Right ventricle myocardium inferior (tissue), 1 donor: ENCODE data around the gene TGFB2. TPM values are rescaled to one million over a fixed set of nuclear protein-coding genes. Genes with fewer than 3 reads are reported as not detected.

Source experiments
- ATAC-seq: fragments of 200-7000 bp; cut with Tn5 transposase; one replicate; pipeline ENCODE4 v1.9.1; 2020; ENCODE audit warnings: mild to moderate bottlenecking, moderate library complexity
- DNase-seq: peaks from one replicate; pipeline ENCODE4 v3.0.0; 2021; ENCODE audit errors: missing footprints
- intact Hi-C: fragments of 100-400 bp; cut with DNase I; formaldehyde crosslinking; loops from one replicate; pipeline ENCODE4 v1.11.0; 2022
- total RNA-seq: library from RNA; stranded (reverse); fragmentation: NEBNext Ultra II Directional; extraction: Animal tissue kit (Norgen Biotek cat#: 25700); gene quantifications from one replicate; pipeline ENCODE4 v1.2.1, GENCODE V29; 2021
- donor health status: DM: no; HTN: yes; CAD: no; lungs with severe emphysema.

Gene TGFB2
- total RNA-seq, 1 donor from 2014 or later: 1.6 TPM

- ATAC-seq (no peak), DNase-seq (no peak)
- intact Hi-C loops: loop anchor here (10.0 kb wide), 1 partner anchor 708 kb away; the partner anchor contains the start of gene LYPLAL1
These were observed 121.3 kb downstream of the TGFB2 start for GRCh38 chr1:218466341-218467010.

- no peak for ATAC-seq
- no peak for DNase-seq
- intact Hi-C loops: loop anchor here (10.0 kb wide), 1 partner anchor 707 kb away; the partner anchor contains the start of gene LYPLAL1
These were observed 122.3 kb downstream of the TGFB2 start for GRCh38 chr1:218467101-218468072.

- no peak for ATAC-seq
- intact Hi-C loops: loop anchor here (10.0 kb wide), 1 partner anchor 706 kb away; the partner anchor contains the start of gene LYPLAL1
- no peak for DNase-seq
These were observed 123.6 kb downstream of the TGFB2 start for GRCh38 chr1:218468711-218469110.

GRCh38 chr1:218472885-218473284 lies 127.7 kb downstream of the TGFB2 start:
- intact Hi-C loops: no loop called here
- ATAC-seq (no peak), DNase-seq (no peak)

DNA sequence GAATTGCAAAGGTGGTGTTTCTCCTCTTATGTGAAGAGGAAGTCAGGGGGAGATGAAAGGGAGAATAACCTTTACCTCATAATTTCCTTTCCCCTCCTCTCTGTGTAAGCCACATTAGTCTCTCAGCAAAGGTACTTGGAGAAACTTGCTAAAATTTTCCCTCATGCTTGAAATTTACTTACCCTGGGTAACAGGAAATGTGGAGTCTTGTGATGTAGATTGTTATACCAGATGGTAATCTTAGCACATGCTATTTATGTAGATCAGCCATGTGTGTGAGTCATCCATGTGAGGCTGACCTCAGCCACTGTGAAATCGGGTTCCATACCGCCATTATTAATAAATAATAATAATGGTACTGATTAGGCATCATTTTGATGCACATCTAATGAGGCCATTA lies 128.4 kb downstream of the TGFB2 start:
- DNase-seq: no peak
- intact Hi-C loops: no loop called here
- no peak for ATAC-seq

- DNase-seq (no peak), ATAC-seq (peak; percentile 37)
- intact Hi-C loops: no loop called here
These were observed 129.0 kb downstream of the TGFB2 start for GRCh38 chr1:218474128-218474527.

GRCh38 chr1:218475275-218475674 lies 130.1 kb downstream of the TGFB2 start:
- intact Hi-C loops: no loop called here
- no peak for ATAC-seq
- DNase-seq: no peak

- intact Hi-C loops: no loop called here
- DNase-seq: no peak
- no peak for ATAC-seq
These were observed 130.6 kb downstream of the TGFB2 start for GRCh38 chr1:218475699-218476098.

DNA sequence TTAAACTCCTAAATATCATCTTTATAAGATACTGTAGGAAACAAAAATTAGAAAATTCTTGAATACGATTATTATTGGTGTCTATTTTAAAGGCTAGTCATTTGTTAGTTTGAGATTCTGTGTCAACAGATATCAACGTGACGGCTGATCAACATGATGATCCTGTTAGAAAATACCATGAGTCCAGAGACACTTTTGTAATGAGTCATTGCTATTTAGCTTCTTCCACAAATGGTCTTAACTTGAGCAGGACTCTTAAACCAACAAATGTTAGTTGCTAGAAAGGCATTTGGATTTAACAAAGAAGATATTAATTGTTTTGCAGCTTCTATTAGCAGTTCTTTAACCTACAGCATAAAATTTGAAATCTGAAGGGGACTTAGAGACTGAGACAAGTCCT lies 131.2 kb downstream of the TGFB2 start:
- no peak for DNase-seq
- intact Hi-C loops: no loop called here

GRCh38 chr1:218478336-218478735 lies 133.2 kb downstream of the TGFB2 start:
- intact Hi-C loops: no loop called here
- no peak for DNase-seq
- no peak for ATAC-seq

More for the DNA sequence above, 131.2 kb downstream of the TGFB2 start:
- no peak for ATAC-seq

DNA sequence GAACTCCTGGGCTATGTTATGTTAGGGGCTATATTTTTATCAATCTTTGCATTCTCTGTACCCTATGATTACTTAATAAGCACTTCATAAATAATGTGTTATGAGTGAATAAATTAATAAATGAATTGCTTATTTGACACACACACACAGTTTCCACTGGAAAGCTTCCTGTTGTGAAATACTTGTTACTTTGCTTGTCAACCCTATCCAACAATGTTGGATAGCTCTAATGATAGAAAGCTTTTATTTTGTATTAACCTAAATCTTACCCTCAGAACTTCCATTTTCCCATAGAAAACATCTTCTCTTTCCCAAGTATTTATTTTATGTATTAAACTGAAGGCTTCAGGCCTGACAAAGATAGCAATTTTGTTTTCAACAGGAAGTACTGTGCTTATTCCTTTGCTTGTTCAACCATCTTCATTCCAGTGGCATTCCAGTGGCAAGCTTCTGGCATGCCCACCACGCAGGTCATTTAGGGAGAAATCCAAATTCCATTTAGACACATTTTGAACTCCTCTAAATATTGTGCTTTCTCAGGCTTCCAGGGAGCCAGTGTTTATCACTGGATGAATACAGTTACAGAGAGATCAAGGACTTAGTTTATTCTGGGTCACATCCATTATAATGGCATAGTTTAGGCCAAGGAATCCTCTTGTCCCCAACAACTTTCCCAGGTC lies 134.4 kb downstream of the TGFB2 start:
- DNase-seq: no peak
- ATAC-seq: no peak
- intact Hi-C loops: no loop called here

DNA sequence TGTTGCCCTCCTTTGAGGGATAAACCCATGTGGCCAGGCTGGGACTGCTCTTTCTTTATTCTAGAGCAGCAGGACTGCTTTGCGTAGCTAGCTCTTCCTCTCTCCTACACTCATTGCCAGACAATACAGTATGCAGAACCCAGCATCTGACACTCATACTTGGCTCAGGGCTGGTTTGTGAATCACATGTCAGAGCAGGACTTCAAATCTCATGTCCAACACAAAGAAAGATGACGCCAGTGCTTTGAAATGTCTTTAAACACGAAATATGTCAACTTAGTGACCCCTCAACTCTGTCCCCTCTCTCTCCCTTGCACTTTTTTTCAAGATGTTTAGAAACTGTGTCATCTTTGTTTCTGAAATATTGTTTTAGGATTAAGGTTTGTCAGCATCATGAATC lies 135.0 kb downstream of the TGFB2 start:
- intact Hi-C loops: no loop called here
- ATAC-seq (peak; percentile 74), DNase-seq (no peak)

- ATAC-seq (no peak), DNase-seq (no peak)
- intact Hi-C loops: no loop called here
These were observed 135.5 kb downstream of the TGFB2 start for GRCh38 chr1:218480588-218481099.

- intact Hi-C loops: no loop called here
- no peak for ATAC-seq
- DNase-seq: no peak
These were observed 136.1 kb downstream of the TGFB2 start for GRCh38 chr1:218481116-218481775.

DNA sequence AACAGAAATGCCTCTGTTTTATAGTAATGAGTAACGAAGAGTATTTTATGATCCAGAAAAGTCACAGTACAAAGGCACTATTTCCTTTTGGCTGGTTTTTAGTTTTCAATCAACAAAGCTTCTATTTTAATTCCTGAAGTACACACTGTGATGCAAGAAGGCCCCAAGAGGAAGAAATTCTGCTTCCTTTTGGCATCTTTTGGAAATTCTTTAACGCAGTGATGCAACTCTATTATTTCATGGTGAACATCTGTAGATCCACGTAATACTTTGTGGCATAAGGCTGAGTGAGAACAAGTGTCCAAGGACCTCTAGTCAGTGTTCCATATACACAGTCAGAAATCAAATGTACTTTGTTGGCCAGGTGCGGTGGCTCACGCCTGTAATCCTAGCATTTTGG lies 137.5 kb downstream of the TGFB2 start:
- DNase-seq: no peak
- intact Hi-C loops: no loop called here
- ATAC-seq: peak; percentile 89

DNA sequence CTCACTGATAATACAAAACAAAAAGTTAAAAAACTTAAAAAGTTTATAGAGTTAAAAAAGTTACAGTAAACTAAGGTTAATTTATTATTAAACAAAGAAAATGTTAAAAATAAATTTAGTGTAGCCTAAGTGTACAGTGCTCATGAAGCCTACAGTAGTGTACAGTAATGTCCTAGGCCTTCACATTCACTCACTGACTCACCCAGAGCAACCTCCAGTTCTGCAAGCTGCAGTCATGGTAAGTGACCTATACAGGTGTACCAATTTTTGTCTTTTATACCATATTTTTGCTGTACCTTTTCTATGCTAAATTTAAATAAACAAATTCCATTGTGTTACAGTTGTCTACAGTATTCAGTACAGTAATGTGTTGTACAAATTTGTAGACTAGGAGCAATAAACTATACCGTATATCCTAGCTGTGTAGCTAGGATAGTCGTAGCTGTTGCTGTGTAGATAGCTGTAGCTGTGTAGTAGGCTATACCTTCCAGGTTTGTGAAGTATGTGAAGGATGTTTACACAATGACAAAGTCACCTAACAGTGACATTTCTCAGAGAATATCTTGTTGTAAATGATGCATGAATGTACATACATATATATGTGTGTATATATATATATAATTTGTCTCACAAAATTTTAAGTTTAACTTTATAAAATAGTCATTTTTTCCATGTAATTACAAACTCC lies 140.2 kb downstream of the TGFB2 start:
- ATAC-seq (no peak), DNase-seq (no peak)
- intact Hi-C loops: no loop called here

GRCh38 chr1:218488531-218488930 lies 143.4 kb downstream of the TGFB2 start:
- no peak for ATAC-seq
- no peak for DNase-seq
- intact Hi-C loops: no loop called here

GRCh38 chr1:218488986-218489385 lies 143.8 kb downstream of the TGFB2 start:
- no peak for ATAC-seq
- intact Hi-C loops: no loop called here
- no peak for DNase-seq
